Activated T-cell treated with anti-CD3 and anti-CD28 coated beads for 48 hours (primary cell): ENCODE measurements around the gene SART3.
"Not testable (repeated sequence)": the region's sequence is repeated elsewhere in the genome, so short reads cannot be mapped to it uniquely, and the experiment has no call there.

Source experiments
- DNase-seq: peaks from one replicate; pipeline ENCODE4 v3.0.0-alpha.2; 2020; ENCODE audit warnings: low read depth

Gene SART3

DNA sequence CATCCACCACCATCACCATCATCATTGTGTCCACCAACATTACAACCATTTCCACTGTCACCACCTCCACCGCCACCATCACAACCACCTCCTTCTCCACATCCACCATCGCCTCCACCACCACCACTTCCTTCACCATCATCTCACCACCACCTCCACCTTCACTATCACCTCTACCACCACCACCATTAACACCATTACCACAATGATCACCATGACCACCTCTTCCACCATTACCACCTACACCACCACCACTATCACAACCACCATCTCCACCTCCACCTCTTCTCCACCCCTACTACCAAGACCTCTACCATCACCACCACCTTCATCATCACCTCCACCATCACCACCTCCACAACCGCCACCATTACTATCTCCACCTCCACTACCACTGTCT lies 17.8 kb upstream of the SART3 start:
- no peak for DNase-seq

DNA sequence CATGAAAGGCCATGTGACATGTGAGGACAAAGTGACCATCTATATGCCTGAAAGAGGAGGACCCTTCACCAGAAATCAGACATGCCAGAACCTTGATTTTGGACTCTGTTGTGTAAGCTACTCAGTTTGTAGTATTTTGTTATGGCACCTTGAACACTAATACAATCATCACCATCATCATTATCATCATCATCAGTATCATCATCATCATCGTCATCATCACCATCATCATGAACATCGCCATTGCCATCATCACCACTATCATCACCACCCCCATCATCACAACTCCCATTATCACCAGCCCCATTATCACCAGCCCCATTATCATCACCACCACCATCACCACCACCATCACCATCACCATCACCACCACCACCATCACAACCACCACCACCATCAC lies 17.3 kb upstream of the SART3 start:
- no peak for DNase-seq

DNA sequence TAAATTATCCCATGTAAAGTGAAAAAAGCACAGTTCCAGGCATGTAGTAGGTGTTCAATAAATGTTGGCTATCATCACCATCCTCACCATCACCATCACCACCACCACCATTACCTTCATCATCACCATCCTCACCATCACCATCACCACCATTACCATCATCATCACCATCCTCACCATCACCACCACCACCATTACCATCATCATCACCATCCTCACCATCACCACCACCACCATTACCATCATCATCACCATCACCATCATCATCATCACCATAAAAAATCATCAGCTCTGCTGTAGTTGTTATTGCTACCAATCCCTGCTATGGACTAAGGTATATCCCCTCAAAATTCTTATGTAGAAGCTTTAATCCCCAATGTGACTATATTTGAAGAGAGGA lies 16.5 kb upstream of the SART3 start:
- DNase-seq, result no peak

DNA sequence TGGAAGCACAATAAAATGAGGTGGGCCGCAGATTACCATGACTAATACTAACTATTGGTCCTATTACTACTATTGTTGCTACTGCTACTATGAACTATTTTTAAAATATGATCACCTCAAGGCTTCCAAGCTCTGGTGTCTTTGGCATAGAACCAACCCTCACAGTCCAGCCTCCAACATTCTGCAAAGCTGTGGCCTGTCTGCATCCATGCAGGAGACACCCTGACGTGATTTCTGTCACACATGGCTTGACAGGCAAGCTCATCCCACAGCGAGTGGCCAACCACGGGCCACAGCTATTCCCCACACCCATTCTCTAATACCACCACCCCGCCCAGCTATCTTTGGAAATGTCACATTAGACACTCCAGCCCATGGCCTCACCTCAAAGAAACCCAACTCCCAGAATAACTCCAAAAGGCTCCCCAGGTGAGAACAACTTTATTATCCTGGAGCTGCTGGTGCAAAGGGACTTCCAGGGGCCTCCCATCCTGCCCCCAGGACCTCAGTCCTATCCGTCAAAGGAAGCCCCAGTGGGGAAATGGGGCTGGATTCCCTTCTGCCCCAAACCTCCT lies 15.8 kb upstream of the SART3 start:
- no peak for DNase-seq

DNA sequence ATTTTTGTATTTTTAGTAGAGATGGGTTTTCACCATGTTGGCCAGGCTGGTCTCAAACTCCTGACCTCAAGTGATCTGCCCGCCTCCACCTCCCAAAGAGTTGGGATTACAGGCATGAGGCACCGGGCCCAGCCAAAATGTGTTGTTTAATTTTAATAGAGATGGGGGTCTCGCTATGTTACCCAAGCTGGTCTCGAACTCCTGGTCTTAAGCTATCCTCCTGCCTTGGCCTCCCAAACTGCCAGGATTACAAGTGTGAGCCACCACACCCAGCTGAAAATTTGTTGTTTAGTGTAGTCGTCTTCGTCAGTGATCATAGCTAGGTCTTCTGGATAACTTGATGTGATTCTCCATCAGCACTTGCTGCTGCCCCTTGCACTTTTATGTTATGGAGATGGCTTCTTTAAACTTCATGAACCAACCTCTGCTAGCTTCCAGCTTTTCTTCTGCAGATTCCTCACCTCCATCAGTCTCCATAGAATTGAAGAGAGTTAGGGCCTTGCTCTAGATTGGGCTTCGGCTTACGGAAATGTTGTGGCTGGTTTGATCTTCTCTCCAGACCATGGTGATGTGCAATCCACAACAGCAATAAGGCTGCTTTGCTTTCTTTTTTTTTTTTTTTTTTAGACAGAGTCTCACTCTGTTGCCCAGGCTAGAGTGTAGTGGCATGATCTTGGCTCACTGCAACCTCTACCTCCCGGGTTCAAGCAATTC lies 14.4 kb upstream of the SART3 start:
- DNase-seq, result no peak

DNA sequence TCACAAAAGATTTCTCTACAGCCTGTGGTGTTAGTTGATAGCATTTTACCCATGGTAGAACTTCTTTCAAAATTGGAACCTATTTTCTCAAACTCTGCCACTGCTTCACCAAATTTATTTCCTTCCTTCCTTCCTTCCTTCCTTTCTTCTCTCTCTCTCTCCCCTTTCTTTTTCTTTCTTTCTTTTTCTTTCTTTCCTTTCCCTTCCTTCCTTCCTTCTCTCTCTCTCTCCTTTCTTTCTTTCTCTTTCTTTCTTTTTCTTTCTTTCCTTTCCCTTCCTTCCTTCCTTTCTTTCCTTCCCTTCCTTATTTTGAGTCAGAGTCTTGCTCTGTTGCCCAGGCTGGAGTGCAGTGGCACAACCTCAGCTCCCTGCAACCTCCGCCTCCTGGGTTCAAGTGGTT lies 13.3 kb upstream of the SART3 start:
- not testable (repeated sequence) for DNase-seq

DNA sequence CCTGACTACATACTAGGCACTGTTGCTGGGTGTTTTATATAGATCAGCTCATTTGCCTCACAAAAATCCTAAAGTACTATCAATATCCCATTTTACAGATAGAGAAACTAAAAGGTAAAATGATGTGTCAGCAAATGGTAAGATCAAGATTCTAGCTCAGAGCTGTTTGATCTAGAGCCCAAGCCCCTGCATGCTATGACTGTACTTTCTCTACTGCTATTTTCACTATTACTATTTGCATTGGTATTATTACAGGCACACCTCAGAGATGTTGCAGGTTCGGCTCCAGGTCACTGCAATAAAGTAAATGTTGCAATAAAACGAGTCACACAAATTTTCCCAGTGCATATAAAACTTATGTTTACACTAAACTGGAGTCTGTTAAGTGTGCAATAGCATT lies 12.3 kb upstream of the SART3 start:
- DNase-seq, result no peak

DNA sequence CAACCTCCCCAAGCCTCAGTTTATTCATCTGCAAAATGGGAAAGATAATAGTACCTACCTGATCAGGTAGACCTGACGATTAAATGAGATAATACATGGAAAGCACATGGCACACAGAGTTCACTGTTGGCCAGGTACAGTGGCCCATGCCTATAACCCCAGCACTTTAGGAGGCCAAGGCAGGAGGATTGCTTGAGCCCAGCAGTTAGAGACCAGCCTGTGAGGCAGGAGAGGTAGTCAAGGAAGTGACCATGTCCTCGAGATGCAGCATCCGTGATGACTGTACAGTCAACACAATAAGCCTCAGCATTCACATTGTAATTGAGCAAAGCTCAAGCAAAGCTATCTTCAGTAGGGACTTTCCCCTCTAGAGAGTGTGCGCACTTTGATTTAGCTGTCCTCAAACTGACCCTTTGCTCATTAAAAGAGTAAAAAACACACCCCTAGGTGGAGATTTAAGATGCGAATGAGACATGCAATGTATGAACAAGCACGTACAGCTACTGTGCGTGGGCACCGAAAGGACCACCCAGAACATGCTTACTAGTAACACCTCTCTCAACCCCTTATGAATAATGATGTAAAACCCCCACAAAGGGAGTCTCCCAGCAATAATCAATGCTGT lies 11.3 kb upstream of the SART3 start:
- DNase-seq, result no peak

DNA sequence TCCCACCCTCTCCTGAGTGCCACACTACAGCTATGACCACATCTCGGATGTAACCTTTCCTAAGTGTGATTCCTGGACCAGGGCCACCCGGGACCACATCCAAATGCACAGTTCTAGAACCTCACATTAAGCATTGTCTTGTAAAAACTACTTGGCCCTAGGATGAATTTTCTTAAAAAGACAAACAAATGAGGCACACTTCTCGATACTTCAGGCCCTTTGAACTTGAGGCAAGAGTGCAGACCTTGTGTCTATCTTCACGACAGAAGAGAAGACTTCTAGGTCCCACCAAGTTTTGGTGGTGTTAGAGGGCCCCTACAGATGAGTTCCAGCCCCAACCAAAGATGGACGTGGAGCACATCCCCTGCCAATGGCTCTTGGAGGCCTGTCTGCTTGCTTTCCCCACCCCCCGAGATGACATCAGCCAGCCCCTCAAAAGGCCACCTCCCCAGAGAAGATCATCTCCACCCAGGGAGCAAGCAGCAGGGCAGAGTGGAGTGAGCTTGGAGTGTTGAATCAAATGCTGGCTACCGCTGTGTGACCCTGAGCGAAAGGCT lies 10.7 kb upstream of the SART3 start:
- no peak for DNase-seq

DNA sequence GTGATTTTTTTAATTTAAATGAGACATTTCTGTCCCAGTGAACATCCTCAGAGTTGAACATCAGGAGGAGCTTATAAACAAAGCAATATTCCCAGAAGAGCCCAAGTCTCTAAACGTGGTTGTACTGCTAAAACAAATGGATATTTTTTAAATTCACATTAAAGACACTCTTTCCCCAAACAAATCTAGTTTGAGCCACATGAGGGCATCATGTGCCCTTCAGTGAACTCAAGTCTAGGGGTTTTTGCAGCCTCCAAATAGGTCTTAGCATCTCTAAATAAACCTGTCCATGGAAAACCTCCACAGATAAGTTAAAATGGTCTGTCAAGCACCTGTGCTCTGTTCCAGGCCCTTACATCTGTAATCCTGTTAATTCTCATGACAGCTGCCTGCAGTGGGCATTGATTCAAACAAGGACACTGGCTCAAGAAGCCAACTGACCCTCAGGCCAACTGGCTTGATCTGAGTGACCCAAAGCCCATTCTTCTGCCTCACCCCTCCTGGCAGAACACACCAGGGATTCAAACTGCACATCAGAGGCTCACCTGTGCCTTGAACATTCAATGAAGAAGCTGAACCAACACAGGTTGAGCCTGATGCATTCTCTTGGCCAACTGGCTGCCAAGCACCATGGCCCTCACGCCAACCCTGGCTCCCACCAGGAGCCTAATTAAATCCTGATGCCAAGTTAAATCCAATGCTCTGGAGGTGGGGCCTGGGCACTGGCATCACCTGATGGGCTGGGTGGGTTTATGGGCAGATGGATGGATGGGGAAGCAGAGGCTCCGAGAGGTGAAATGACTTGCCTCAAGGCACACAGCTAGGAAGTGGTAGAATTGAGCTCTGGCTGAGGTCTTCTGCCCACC lies 10.0 kb upstream of the SART3 start:
- no peak for DNase-seq

DNA sequence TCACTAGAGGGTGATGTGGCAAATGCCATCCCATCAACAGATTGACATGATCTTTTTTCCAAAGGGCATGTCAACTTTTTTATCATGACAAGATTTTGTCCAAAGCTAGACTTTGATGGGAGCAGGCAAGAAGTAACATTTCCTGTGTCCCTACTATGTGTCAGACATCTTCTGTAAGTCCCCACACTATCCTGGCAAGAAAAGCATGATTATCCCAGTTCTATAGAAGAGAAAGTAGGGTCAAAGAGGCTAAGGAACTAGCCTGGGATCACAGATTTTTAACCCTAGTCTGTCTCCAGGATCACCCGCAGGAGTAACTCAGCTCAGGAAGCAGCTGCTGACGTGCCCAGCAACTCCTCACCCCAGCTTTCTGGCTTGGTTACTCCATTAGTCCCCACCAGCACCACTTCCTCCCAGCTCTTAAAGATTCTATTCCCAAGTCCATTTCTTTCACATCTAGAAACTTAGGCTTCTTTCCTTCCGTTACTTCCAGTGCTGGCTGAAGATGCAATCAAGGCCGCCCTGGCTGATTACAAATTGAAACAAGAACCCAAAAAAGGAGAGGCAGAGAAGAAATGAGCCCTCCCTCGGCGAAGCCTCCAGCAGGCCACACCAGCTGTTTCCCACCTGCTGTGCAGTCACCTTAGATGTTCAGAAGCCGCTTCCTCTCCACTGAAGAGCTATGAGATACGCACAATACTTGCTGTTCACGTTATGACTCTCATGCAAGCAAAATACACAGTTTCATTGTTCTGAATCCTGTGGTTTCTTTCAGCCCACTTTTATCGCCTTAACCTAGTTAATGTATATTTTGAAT lies 7.6 kb upstream of the SART3 start:
- DNase-seq, result peak; percentile 56

DNA sequence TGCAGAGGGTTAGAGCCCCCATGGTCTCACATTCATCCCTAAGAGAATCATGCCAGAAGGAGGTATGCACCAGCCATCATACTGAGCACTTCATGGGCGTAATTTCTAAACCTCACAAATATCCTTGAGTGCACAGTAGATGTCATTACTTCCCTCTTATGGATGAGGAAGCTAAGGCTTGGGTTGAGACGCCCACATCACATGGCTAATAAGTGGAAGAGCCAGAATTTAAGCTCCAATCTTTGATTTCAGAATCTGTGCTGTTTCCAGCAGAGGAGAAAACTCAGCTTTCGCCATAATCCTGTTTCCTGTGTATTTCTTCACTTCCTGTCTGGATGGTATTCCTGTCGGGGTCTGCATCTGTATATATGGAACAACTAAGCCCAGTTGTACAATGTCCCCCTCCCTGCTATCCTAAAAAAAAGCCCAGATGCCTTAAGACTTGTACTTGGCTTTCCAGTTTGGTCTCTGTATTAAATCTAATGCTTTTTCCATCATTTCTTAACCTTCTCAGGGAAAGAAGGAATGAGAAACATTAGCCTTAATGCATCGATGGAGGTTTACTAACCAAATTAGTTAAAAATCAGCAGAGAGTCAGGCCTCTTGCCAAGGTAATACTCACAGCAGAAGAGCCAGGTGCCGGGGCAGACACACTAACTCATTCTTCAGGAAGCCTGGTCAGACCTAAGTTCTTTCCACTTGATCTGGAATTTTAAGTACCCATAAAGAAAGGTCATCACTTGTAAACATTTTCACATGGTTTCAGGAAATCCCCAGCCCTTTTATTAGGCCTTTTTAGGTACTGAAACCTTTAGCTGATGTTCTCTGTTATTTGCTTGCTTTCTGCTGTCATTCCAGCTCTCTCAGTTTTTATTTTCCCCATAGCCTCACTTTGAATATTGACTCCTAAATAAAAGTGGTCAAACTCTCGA lies 6.7 kb upstream of the SART3 start:
- no peak for DNase-seq

DNA sequence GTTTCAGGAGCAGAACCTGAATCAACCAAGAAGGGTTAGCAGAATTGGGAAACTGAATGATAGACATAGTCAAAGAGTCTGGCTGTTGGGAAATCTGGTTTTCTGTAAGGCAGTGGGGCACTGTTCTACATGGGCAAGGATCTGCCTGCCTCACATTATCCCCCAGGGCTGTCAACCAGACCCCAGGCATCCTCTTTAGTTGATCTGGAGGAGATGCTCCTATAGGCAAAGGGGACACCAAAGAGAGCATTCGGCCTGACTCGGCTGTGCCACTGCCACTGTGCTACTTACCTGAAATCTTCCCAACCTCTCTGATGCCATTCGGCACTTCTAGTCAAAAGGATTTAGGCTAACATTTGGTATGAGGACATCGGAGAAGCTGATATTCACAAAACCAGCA lies 5.5 kb upstream of the SART3 start:
- no peak for DNase-seq

DNA sequence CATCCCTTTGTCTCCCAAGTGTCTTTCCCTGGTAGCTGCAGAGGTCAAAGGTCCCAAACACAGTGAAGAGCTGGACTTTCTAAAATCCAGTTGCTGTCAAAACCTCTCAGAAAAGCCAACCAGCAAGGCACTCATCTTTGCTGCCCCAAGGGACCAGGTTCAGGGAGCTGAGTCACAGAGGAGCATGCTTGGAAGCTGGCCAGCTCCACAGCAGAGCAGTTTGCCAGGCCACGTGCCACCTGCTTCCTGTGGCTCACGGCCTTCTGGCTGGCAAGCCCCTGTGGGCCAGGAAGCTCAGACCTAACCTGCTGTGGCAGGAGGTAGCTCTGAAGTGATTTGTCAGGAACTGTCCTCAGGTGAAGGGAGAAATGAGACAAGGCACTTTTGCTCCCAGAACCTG lies 5.0 kb upstream of the SART3 start:
- DNase-seq, result peak; percentile 37

DNA sequence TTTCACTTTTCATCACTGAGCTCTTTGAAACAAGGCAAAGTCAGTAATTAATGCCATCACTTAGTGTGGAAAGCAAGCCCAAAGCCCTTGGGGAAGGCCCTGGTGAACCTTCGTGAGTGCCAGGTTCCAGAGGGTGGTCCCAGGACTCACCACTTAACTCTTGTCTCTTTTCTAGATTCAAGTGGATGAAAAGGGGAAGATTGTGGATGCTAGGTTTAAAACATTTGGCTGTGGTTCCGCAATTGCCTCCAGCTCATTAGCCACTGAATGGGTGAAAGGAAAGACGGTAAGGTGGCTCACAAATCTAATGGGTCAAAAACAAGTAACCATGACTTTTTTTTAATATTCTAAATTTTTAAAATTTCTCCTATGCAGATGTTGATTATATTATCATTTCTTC lies 4.2 kb upstream of the SART3 start:
- no peak for DNase-seq

DNA sequence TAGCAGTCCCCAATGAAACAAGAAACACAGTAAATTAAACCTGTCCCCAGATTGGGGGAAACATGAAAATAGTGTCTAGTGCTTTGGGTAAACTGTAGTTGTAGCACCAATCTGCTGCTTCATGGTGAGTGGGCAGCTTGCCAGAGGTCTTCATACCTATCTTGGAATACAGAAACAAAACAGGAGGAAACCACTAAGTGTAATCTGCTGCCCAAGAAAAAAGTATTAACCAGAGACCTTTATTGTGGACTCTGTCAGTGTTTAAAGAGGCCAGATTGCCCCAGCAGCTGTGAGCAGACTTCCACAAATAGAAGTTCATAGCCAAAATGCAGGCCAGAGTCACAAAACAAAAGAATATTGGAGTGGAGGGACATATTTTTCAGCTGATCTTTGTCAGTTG lies 3.8 kb upstream of the SART3 start:
- no peak for DNase-seq

DNA sequence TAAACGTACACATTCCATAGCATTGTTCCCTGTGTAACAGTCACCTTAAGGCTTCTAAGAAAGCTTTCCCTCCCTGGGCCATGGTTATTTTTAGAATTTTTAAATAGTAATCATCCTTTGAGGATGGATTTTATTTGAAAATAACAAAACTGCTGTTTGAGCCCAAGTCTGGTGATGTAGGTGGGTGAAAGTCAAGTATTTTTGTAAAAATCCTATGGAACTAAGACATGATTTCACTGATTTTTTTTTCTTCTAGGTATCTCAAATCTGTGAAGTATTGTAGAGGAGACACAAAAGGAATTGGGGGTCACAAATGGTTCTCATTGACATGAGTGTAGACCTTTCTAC lies 2.8 kb upstream of the SART3 start:
- DNase-seq, result no peak

DNA sequence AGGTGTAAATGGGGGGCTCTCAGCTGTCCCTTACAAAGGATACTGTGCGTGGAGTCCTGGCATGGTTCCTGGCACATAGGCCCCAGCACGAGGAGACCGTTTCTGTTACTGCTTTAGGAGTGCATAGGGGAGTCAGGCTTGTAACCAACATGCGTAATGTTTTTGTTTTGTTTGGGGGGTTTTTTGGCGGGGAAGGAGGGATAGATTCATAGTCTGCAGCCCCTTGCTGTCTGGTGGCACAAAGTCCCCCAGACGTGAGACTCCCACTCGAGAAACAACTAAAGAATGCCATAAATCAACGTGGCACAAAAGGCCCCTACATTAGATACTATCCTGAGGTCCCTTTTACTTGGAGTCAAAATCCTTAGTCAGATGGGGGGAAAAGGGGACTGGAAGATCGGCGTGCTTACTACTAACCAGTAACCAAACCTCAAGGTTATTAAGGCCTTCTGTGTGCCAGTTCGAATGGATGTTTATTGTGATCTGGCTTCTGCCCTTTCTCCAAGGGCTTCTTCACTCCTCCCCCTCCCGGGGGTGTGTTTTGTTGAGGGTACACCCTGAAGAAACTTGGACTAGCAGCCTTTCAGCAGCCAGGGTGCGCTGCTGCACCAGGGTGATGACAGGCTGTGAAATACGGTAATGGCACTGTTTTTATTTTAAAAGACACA lies 2.3 kb upstream of the SART3 start:
- DNase-seq, result peak; percentile 78

DNA sequence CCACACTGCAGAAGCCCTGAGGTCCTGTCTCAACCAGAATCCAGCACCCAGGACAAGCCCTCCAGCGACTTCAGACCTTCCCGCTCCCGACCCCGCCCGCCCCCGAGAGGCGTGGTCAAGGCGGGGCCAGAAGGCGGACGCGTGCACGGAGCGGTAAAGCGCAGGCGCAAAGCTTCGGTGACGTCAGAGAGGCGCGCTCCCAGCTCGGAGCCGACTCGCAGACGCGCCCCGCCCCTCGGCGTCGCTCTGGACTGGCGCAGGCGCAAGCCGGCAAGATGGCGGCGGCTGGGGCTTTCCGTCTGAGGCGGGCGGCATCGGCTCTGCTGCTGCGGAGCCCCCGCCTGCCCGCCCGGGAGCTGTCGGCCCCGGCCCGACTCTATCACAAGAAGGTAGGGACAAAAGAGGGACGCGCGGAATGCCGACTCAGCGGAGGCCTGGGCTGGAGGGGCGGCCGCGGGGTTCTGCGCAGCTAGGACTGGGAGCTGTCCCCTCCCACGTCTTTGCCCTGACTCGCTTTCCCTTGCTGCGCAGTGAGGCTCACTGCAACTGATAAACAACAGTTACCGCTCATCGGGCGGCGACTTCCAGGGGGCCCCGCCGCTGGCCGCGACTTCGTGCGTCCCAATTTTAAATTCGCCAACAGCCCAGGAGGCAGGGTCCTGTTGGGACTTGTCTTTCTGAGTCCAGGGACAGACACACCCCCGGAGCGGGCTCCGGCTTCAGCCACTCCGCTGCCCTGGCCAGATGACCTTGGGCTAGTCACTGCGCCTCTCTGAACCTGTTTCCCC lies 1.6 kb upstream of the SART3 start, which contains the start of gene ISCU:
Gene ISCU, plus strand, starts transcription at position 249 of the 788 bp plus-strand sequence. Its CDS starts 27 bp downstream, at position 276.
- peak; percentile 100 for DNase-seq
